ENCODE data around the gene DCTN2.

The DCTN2 gene

DNA sequence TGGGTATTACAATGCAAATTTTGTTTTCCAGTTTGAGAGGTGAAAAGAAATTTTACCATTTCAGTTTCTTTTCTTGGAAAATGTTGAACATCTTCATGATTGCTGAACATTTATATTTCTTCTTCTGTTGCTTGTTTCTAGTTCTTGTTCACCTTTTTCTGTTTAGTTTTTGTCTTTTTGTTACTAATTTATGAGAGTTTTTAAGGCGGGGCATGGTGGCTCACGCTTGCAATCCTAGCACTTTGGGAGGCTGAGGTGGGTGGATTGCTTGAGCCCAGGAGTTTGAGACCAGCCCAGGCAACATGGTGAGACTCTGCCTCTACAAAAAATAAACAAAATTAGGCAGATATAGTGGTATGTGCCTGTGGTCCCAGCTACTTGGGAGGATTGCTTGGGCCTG is 13.5 kb upstream of the DCTN2 start:
- Histone ChIP-seq H3K9me3 (ENCODE audit: control insufficient read depth in 2 of 2, low read length in 2 of 2) (no peaks in the 10 kb centered on the region), H3K9ac (ENCODE audit: low read depth in 1 of 2, low read length in 2 of 2) (no peak overlapping the region), H3K4me3 (ENCODE audit: low read length in 2 of 2) (no peak overlapping the region), H3K36me3 (ENCODE audit: control insufficient read depth in 2 of 2, insufficient read depth in 2 of 2, low read length in 2 of 2) (no peaks in the 10 kb centered on the region), H3K4me1 (ENCODE audit: control insufficient read depth in 2 of 2, insufficient read depth in 2 of 2, low read length in 2 of 2) (no peaks in the 10 kb centered on the region), H3K27ac (ENCODE audit: low read depth in 2 of 2, low read length in 2 of 2) (no peak overlapping the region), H3K27me3 (ENCODE audit: control insufficient read depth in 2 of 2, insufficient read depth in 2 of 2, low read length in 2 of 2) (peaks cover 6% of the 10 kb centered on the region in 2 donors)

DNA sequence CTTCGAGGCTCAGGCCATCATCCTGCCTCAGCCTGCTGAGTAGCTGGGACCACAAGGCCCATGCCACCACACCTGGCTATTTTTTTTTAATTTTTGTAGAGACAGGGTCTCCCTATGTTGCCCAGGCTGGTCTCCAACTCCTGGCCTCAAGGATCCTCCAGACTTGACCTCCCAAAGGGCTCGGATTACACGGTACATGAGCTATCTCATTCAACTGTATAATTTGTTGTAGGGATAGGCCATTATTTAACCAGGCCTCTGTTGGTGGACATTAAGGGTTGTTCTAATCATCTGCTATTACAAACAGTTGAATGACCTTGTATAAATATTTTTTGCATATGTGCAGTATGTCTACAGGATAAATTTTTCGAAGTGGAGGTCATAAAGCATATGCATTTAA is 11.9 kb upstream of the DCTN2 start:
- no peak overlapping the region for H3K27ac ChIP-seq (ENCODE audit: low read depth in 2 of 2, low read length in 2 of 2)
- no peaks in the 10 kb centered on the region for H3K36me3 ChIP-seq (ENCODE audit: control insufficient read depth in 2 of 2, insufficient read depth in 2 of 2, low read length in 2 of 2)
- no peaks in the 10 kb centered on the region for H3K9me3 ChIP-seq (ENCODE audit: control insufficient read depth in 2 of 2, low read length in 2 of 2)
- peaks cover 0 to 3% of the 10 kb centered on the region in 2 donors for H3K27me3 ChIP-seq (ENCODE audit: control insufficient read depth in 2 of 2, insufficient read depth in 2 of 2, low read length in 2 of 2)
- H3K4me1 ChIP-seq (ENCODE audit: control insufficient read depth in 2 of 2, insufficient read depth in 2 of 2, low read length in 2 of 2): no peaks in the 10 kb centered on the region
- H3K9ac ChIP-seq (ENCODE audit: low read depth in 1 of 2, low read length in 2 of 2): no peak overlapping the region
- H3K4me3 ChIP-seq (ENCODE audit: low read length in 2 of 2): no peak overlapping the region

DNA sequence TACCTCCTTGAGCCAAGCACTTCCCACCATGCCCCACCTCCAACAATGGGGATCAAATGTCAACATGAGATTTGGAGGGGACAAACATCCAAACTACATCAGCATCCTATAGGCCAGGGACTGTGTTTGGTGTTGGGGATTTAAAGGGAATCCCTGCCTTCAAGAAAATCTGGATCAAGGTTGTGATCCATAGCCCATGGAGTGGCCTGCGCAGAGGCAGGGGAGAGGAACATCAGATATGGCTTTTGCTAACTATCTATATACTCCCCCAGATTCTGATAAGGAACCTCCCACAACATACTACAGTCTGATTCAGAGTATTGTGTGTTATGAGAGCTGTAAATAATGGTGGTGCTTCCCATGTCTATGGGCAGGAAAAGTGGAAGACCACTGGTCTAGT is 7.9 kb upstream of the DCTN2 start:
- H3K27me3 ChIP-seq (ENCODE audit: control insufficient read depth in 2 of 2, insufficient read depth in 2 of 2, low read length in 2 of 2): peaks cover 6 to 13% of the 10 kb centered on the region in 2 donors
- no peak overlapping the region for H3K4me3 ChIP-seq (ENCODE audit: low read length in 2 of 2)
- H3K27ac ChIP-seq (ENCODE audit: low read depth in 2 of 2, low read length in 2 of 2): no peak overlapping the region
- H3K9me3 ChIP-seq (ENCODE audit: control insufficient read depth in 2 of 2, low read length in 2 of 2): no peaks in the 10 kb centered on the region
- no peaks in the 10 kb centered on the region for H3K4me1 ChIP-seq (ENCODE audit: control insufficient read depth in 2 of 2, insufficient read depth in 2 of 2, low read length in 2 of 2)
- no peaks in the 10 kb centered on the region for H3K36me3 ChIP-seq (ENCODE audit: control insufficient read depth in 2 of 2, insufficient read depth in 2 of 2, low read length in 2 of 2)
- H3K9ac ChIP-seq (ENCODE audit: low read depth in 1 of 2, low read length in 2 of 2): no peak overlapping the region

DNA sequence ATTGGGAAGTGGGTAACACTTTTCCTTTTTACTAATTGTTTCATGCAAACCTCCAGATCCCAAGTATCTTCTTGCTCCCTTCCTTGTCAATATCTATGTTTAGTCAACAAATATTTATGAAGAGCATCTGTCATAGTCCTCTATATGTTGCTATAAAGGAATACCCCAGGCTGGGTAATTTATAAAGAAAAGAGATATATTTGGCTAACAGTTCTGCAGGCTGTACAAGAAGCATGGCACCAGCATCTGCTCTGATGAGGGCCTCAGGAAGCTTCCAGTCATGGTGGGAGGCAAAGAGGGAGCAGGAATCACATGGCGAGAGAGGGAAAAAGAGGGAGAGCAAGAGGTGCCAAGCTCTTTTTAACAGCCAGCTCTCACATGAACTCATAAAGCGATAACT is 7.5 kb upstream of the DCTN2 start:
- Histone ChIP-seq H3K36me3 (ENCODE audit: control insufficient read depth in 2 of 2, insufficient read depth in 2 of 2, low read length in 2 of 2) (no peaks in the 10 kb centered on the region), H3K4me3 (ENCODE audit: low read length in 2 of 2) (no peak overlapping the region)

DNA sequence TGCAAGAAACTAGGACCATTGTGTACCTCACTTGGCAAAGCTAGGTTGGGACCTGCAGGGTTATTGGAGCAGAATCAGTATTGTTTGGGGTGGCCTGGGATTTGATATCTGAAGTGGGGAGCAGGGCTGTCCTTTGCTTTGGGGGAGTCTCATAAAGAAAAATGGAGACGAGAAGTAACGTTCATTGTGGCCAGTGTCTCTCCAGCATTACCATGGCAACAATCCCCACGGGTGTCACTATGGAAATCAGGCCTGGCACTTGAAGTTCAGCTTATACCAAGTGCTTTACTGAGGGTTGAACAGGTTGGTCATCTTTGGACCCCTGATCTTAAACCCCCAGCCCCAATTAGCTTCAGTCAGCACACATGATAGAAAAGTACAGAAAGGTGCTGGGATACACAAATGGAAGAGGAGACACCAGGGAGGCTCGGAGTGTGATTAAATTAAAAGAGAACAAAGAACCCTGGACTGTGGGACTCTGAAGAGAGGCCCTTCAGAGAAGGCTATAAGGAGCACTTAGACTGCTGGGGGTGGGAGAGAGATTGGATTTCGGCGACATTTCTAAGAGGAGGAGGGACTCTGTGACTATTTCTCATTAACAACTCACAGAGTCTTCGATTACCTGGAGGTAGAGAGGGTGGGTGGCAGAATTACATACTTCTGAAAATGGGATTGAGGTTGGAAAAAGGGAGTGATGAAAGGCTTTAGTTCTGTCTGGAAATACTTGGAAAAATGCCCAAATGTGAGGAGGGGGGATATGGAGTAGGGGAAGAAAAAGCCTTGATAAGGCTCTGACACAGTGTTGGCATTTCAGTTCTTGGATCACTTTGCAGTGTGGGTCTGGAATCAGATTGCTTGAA is 6.6 kb upstream of the DCTN2 start:
- H3K27ac ChIP-seq (ENCODE audit: low read depth in 2 of 2, low read length in 2 of 2): no peak overlapping the region
- H3K36me3 ChIP-seq (ENCODE audit: control insufficient read depth in 2 of 2, insufficient read depth in 2 of 2, low read length in 2 of 2): no peaks in the 10 kb centered on the region
- peaks cover 16 to 24% of the 10 kb centered on the region in 2 donors for H3K27me3 ChIP-seq (ENCODE audit: control insufficient read depth in 2 of 2, insufficient read depth in 2 of 2, low read length in 2 of 2)
- H3K4me1 ChIP-seq (ENCODE audit: control insufficient read depth in 2 of 2, insufficient read depth in 2 of 2, low read length in 2 of 2): no peaks in the 10 kb centered on the region
- H3K9ac ChIP-seq (ENCODE audit: low read depth in 1 of 2, low read length in 2 of 2): no peak overlapping the region
- no peak overlapping the region for H3K4me3 ChIP-seq (ENCODE audit: low read length in 2 of 2)
- H3K9me3 ChIP-seq (ENCODE audit: control insufficient read depth in 2 of 2, low read length in 2 of 2): no peaks in the 10 kb centered on the region

More for the DNA sequence above, 7.5 kb upstream of the DCTN2 start:
- no peaks in the 10 kb centered on the region for H3K4me1 ChIP-seq (ENCODE audit: control insufficient read depth in 2 of 2, insufficient read depth in 2 of 2, low read length in 2 of 2)
- no peaks in the 10 kb centered on the region for H3K9me3 ChIP-seq (ENCODE audit: control insufficient read depth in 2 of 2, low read length in 2 of 2)
- H3K9ac ChIP-seq (ENCODE audit: low read depth in 1 of 2, low read length in 2 of 2): no peak overlapping the region
- H3K27ac ChIP-seq (ENCODE audit: low read depth in 2 of 2, low read length in 2 of 2): no peak overlapping the region
- peaks cover 8 to 15% of the 10 kb centered on the region in 2 donors for H3K27me3 ChIP-seq (ENCODE audit: control insufficient read depth in 2 of 2, insufficient read depth in 2 of 2, low read length in 2 of 2)

DNA sequence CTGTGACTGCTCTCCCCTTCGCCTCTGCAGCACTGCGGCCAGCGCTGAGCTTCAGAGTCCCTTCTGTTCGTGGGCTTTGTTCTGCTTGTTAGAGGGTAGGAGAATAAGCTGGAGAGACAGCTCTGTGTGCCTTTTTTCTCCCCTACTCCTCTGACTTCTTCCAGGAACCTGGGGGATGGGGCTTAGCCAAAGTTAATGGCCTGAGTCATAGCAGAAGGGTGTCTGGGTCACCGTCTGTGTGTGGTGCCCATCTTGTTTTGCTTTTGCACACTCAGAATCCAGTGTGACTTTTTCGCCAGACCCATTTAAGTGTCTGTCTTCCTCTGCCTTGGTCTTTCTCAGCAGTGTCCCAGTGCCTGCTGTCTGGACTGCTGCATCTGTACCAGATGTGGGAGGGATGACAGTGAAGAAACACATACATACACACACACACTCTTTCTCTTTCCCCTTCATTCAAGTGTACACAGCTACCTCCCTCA is 5.9 kb upstream of the DCTN2 start:
- Histone ChIP-seq H3K27ac (ENCODE audit: low read depth in 2 of 2, low read length in 2 of 2) (no peak overlapping the region), H3K36me3 (ENCODE audit: control insufficient read depth in 2 of 2, insufficient read depth in 2 of 2, low read length in 2 of 2) (no peaks in the 10 kb centered on the region), H3K9me3 (ENCODE audit: control insufficient read depth in 2 of 2, low read length in 2 of 2) (no peaks in the 10 kb centered on the region), H3K4me1 (ENCODE audit: control insufficient read depth in 2 of 2, insufficient read depth in 2 of 2, low read length in 2 of 2) (no peaks in the 10 kb centered on the region), H3K9ac (ENCODE audit: low read depth in 1 of 2, low read length in 2 of 2) (no peak overlapping the region), H3K27me3 (ENCODE audit: control insufficient read depth in 2 of 2, insufficient read depth in 2 of 2, low read length in 2 of 2) (peaks cover 20 to 26% of the 10 kb centered on the region in 2 donors), H3K4me3 (ENCODE audit: low read length in 2 of 2) (no peak overlapping the region)

DNA sequence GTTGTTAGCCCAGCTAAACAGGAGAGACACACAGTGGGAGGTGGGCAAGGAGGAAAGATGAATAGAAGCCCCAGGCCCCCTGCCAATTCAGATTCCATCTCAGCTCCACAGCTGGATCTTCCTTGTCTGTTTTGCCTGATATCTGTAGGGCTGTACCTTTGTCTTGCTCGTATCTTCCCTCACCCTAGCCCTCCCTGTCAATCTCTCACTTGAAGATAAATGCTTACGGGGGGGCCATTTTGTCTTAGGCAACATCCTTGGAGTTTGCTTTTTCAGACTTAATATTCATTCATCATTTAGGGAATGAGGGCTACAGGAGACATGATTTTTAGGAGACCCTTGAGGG is 5.3 kb upstream of the DCTN2 start:
- H3K27ac ChIP-seq (ENCODE audit: low read depth in 2 of 2, low read length in 2 of 2): no peak overlapping the region
- H3K9ac ChIP-seq (ENCODE audit: low read depth in 1 of 2, low read length in 2 of 2): no peak overlapping the region
- peaks cover 0 to 2% of the 10 kb centered on the region in 2 donors for H3K4me1 ChIP-seq (ENCODE audit: control insufficient read depth in 2 of 2, insufficient read depth in 2 of 2, low read length in 2 of 2)
- H3K4me3 ChIP-seq (ENCODE audit: low read length in 2 of 2): no peak overlapping the region
- no peaks in the 10 kb centered on the region for H3K9me3 ChIP-seq (ENCODE audit: control insufficient read depth in 2 of 2, low read length in 2 of 2)
- no peaks in the 10 kb centered on the region for H3K36me3 ChIP-seq (ENCODE audit: control insufficient read depth in 2 of 2, insufficient read depth in 2 of 2, low read length in 2 of 2)
- H3K27me3 ChIP-seq (ENCODE audit: control insufficient read depth in 2 of 2, insufficient read depth in 2 of 2, low read length in 2 of 2): peaks cover 20 to 26% of the 10 kb centered on the region in 2 donors

DNA sequence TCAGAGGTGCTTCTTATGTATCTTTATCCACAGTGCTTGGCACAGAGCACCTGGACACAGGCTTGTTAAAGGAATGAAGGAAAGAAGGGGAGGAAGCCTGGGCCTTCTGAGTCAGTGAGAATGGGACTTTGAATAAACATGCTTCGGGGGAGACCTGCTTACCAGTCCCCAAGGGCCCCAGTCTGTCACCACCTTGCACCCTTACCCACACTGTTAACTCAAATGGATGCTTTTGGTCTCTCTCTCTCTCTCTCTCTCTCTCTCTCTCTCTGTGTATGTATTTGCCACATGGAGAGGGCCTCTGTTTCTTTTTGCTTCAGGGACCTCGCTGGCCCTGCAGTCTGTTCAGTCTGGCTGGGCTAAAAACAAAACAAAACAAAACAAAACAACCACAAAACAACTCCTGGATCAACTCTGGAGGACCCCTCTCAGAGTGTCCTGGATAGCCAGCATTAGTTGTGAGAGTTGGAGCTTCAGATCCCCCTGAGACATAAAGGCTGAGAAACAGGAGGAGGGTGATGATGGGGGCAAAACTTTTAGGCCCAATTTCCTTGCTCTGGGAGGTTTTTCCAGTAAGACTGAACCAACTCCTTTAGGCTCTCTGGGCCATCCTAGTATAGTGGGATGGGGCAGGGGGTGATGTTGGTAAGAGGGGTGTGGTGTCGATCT is 4.8 kb upstream of the DCTN2 start:
- H3K9me3 ChIP-seq (ENCODE audit: control insufficient read depth in 2 of 2, low read length in 2 of 2): no peaks in the 10 kb centered on the region
- H3K4me1 ChIP-seq (ENCODE audit: control insufficient read depth in 2 of 2, insufficient read depth in 2 of 2, low read length in 2 of 2): peaks cover 0 to 3% of the 10 kb centered on the region in 2 donors
- H3K27ac ChIP-seq (ENCODE audit: low read depth in 2 of 2, low read length in 2 of 2): no peak overlapping the region
- no peak overlapping the region for H3K4me3 ChIP-seq (ENCODE audit: low read length in 2 of 2)
- no peaks in the 10 kb centered on the region for H3K36me3 ChIP-seq (ENCODE audit: control insufficient read depth in 2 of 2, insufficient read depth in 2 of 2, low read length in 2 of 2)
- H3K9ac ChIP-seq (ENCODE audit: low read depth in 1 of 2, low read length in 2 of 2): no peak overlapping the region
- H3K27me3 ChIP-seq (ENCODE audit: control insufficient read depth in 2 of 2, insufficient read depth in 2 of 2, low read length in 2 of 2): peaks cover 20 to 26% of the 10 kb centered on the region in 2 donors

DNA sequence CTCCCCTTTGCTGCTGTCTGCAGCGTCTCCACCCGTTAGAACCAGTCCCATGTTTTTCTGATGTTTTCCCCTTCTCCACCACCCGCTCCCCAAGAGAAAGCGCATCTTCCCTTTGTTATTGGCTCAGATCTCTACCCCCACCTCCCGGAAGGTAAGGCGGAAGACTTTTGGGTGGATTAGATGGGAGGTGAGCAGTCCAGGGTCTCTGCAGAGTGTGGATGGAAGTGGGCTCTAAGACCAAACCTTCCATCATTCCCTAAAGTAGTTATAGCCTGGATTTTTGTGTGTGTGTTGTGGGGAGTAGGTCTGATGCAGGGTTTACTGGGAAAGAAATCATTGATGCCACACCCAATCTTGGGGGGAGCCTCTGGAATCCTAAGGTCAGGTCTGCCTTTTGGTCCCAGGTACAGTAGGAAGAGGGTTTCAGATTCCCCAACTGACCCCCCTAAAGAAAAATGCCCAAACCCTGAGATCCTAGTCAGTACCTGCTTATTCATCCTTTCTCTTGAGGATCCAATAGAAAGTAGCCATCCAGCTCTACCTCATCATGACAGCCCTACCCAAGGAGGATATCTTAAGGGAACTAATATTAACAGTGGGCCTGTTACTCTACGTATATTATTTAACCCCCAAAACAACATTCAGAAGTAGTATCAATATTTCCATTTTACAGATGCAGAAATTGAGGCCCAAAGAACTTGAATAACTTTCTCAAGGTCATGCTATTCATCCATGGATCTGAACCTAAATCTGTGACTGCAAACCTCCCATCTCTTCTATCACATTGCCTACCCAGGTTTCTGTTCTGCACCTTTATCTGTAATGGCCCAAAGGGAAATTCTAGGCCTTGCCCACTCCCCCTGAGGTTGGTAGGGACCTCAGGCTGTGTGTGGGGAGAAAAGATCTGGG is 3.9 kb upstream of the DCTN2 start:
- Histone ChIP-seq H3K4me1 (ENCODE audit: control insufficient read depth in 2 of 2, insufficient read depth in 2 of 2, low read length in 2 of 2) (peaks cover 6 to 9% of the 10 kb centered on the region in 2 donors), H3K27ac (ENCODE audit: low read depth in 2 of 2, low read length in 2 of 2) (no peak overlapping the region), H3K9me3 (ENCODE audit: control insufficient read depth in 2 of 2, low read length in 2 of 2) (no peaks in the 10 kb centered on the region), H3K27me3 (ENCODE audit: control insufficient read depth in 2 of 2, insufficient read depth in 2 of 2, low read length in 2 of 2) (peaks cover 20 to 26% of the 10 kb centered on the region in 2 donors), H3K36me3 (ENCODE audit: control insufficient read depth in 2 of 2, insufficient read depth in 2 of 2, low read length in 2 of 2) (no peaks in the 10 kb centered on the region), H3K9ac (ENCODE audit: low read depth in 1 of 2, low read length in 2 of 2) (peak overlapping the region in 1 of 2 donors; percentile 28), H3K4me3 (ENCODE audit: low read length in 2 of 2) (no peak overlapping the region)
